Left lung (tissue), 10 donors: ENCODE data around the gene TALDO1. TPM values are rescaled to one million over a fixed set of nuclear protein-coding genes. Genes with fewer than 3 reads are reported as not detected.

Experiments
- ATAC-seq: fragments of 200-7000 bp; cut with Tn5 transposase; one replicate; pipeline ENCODE4 v1.9.1; 2020; ENCODE audit warnings: moderate library complexity
- DNase-seq, 4 donors: peaks; one replicate each; pipeline ENCODE4 v3.0.0-alpha.2; 2013 to 2020
- H3K27ac ChIP-seq, 2 donors: fragments of 200-600 bp; sonication (generic) in 1 of 2; one replicate each; pipeline versions ENCODE4 v1.5.0 to v1.8.0; 2020 to 2021
- H3K27me3 ChIP-seq, 2 donors: fragments of 200-600 bp; sonication (generic) in 1 of 2; one replicate each; pipeline versions ENCODE4 v1.5.0 to v1.8.0; 2020 to 2021
- H3K36me3 ChIP-seq, 2 donors: fragments of 200-600 bp; sonication (generic) in 1 of 2; one replicate each; pipeline versions ENCODE4 v1.5.0 to v1.8.0; 2020 to 2021
- H3K4me1 ChIP-seq, 2 donors: fragments of 200-600 bp; one replicate each; pipeline ENCODE4 v1.8.0; 2021
- H3K4me3 ChIP-seq, 2 donors: fragments of 200-600 bp; sonication (generic) in 1 of 2; one replicate each; pipeline versions ENCODE4 v1.5.0 to v1.8.0; 2020 to 2021; ENCODE audit warnings: mild to moderate bottlenecking in 1 of 2
- H3K9me3 ChIP-seq, 2 donors: fragments of 200-600 bp; sonication (generic) in 1 of 2; one replicate each; pipeline versions ENCODE4 v1.5.0 to v1.8.0; 2020 to 2021
- CTCF ChIP-seq, 2 donors: fragments of 200-600 bp; sonication (generic) in 1 of 2; IDR thresholded peaks; one replicate each; pipeline versions ENCODE4 v1.5.0 to v1.8.0; 2021; ENCODE audit warnings: antibody characterized with exemption in 2 of 2
- intact Hi-C, 2 donors: fragments of 100-400 bp; cut with DNase I; formaldehyde crosslinking; loops; one replicate each; pipeline versions ENCODE4 v1.11.2 to v1.14.2; 2022
- polyA plus RNA-seq, 6 donors: library from polyadenylated mRNA; unstranded; fragments of 120-200 nt; gene quantifications; one replicate each; pipeline ENCODE4 v1.2.1, GENCODE V29; 2013; ENCODE audit not compliant: insufficient read length in 6 of 6
- total RNA-seq, 2 donors: library from RNA; stranded (reverse); fragmentation: NEBNext Ultra II Directional; extraction: Animal tissue kit (Norgen Biotek cat#: 25700); gene quantifications; one replicate each; pipeline ENCODE4 v1.2.1, GENCODE V29; 2021
- donor health status: DM: no; HTN: yes; CAD: no.
- donor health status: DM: no; HTN: no; CAD: no.

The TALDO1 gene
- total and polyA plus RNA-seq, 8 donors = 100 to 322 (median 119) TPM

GRCh38 chr11:761526-762108 lies 14.4 kb downstream of the TALDO1 start:
- Histone ChIP-seq H3K36me3 (peaks cover 0 to 99% of the 10 kb centered on the region in 2 donors), H3K4me1 (peaks cover 0 to 12% of the 10 kb centered on the region in 2 donors), H3K27ac (no peak overlapping the region), H3K9me3 (no peaks in the 10 kb centered on the region), H3K27me3 (no peaks in the 10 kb centered on the region), H3K4me3 (no peak overlapping the region)
- intact Hi-C loops = no loop called here
- no peak for DNase-seq
- ATAC-seq = no peak
- no peak for TF ChIP-seq CTCF (IDR thresholded peaks at IDR 0.05)

- peak in 1 of 4 donors; percentile 82 for DNase-seq
- peak in 1 of 2 donors; percentile 25 for TF ChIP-seq CTCF (IDR thresholded peaks at IDR 0.05)
- H3K27me3 ChIP-seq = no peaks in the 10 kb centered on the region
- ATAC-seq = peak; percentile 82
- no peak overlapping the region for H3K4me3 ChIP-seq
- intact Hi-C loops = no loop called here
- peak overlapping the region in 1 of 2 donors; percentile 66 for H3K27ac ChIP-seq
- H3K9me3 ChIP-seq = no peaks in the 10 kb centered on the region
- peaks cover 0 to 99% of the 10 kb centered on the region in 2 donors for H3K36me3 ChIP-seq
- H3K4me1 ChIP-seq = peaks cover 0 to 12% of the 10 kb centered on the region in 2 donors
Observed at GRCh38 chr11:762421-763072, 15.3 kb downstream of the TALDO1 start.

- H3K4me1 ChIP-seq = peaks cover 0 to 12% of the 10 kb centered on the region in 2 donors
- H3K9me3 ChIP-seq = no peaks in the 10 kb centered on the region
- TF ChIP-seq CTCF (IDR thresholded peaks at IDR 0.05) = no peak
- H3K36me3 ChIP-seq = peaks cover 0 to 96% of the 10 kb centered on the region in 2 donors
- no peaks in the 10 kb centered on the region for H3K27me3 ChIP-seq
- peak; percentile 74 for ATAC-seq
- H3K27ac ChIP-seq = peak overlapping the region in 1 of 2 donors; percentile 66
- H3K4me3 ChIP-seq = no peak overlapping the region
- intact Hi-C loops = no loop called here
- DNase-seq = no peak
Observed at GRCh38 chr11:763073-763463, 15.8 kb downstream of the TALDO1 start.

GRCh38 chr11:763549-764321 lies 16.5 kb downstream of the TALDO1 start:
- intact Hi-C loops = no loop called here
- ATAC-seq = no peak

More at GRCh38 chr11:763549-764321, 16.5 kb downstream of the TALDO1 start:
- H3K36me3 ChIP-seq = peaks cover 0 to 89% of the 10 kb centered on the region in 2 donors
- no peak for TF ChIP-seq CTCF (IDR thresholded peaks at IDR 0.05)
- H3K4me1 ChIP-seq = peaks cover 0 to 12% of the 10 kb centered on the region in 2 donors
- H3K27ac ChIP-seq = no peak overlapping the region
- DNase-seq = no peak
- H3K4me3 ChIP-seq = no peak overlapping the region
- no peaks in the 10 kb centered on the region for H3K27me3 ChIP-seq
- H3K9me3 ChIP-seq = no peaks in the 10 kb centered on the region
